Measurements from ENCODE around the gene TBX4. TPM values are rescaled to one million over a fixed set of nuclear protein-coding genes. Genes with fewer than 3 reads are reported as not detected.
A peak's percentile ranks its signal among the peaks of the same experiment; 100 is the strongest.
"Not testable (repeated sequence)": the region's sequence is repeated elsewhere in the genome, so short reads cannot be mapped to it uniquely, and the experiment has no call there.

TBX4 gene
- total RNA-seq, 1 experiment from 2014 or later, result not detected

- no peak overlapping the region for H3K27ac Mint-ChIP-seq (ENCODE audit: unreplicated experiment)
- TF ChIP-seq, protein P1, sequence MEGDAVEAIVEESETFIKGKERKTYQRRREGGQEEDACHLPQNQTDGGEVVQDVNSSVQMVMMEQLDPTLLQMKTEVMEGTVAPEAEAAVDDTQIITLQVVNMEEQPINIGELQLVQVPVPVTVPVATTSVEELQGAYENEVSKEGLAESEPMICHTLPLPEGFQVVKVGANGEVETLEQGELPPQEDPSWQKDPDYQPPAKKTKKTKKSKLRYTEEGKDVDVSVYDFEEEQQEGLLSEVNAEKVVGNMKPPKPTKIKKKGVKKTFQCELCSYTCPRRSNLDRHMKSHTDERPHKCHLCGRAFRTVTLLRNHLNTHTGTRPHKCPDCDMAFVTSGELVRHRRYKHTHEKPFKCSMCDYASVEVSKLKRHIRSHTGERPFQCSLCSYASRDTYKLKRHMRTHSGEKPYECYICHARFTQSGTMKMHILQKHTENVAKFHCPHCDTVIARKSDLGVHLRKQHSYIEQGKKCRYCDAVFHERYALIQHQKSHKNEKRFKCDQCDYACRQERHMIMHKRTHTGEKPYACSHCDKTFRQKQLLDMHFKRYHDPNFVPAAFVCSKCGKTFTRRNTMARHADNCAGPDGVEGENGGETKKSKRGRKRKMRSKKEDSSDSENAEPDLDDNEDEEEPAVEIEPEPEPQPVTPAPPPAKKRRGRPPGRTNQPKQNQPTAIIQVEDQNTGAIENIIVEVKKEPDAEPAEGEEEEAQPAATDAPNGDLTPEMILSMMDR (IDR thresholded peaks at IDR 0.05; ENCODE audit: unreplicated experiment), result no peak
- BruUV-seq (replicated peaks), result no TSS peak
- peaks cover 4% of the 10 kb centered on the region for H3K36me3 Mint-ChIP-seq (ENCODE audit: insufficient read depth, unreplicated experiment)
- H3K27me3 Mint-ChIP-seq (ENCODE audit: unreplicated experiment), result no peaks in the 10 kb centered on the region
- no peak for DNase-seq
- CTCF ChIA-PET, result no interaction called here
- no peak overlapping the region for H3K4me3 Mint-ChIP-seq (ENCODE audit: low read depth, unreplicated experiment)
- intact Hi-C loops (cut with micrococcal nuclease; ENCODE audit: unreplicated experiment), result no loop called here
- H3K9me3 Mint-ChIP-seq (ENCODE audit: low read depth, unreplicated experiment), result no peaks in the 10 kb centered on the region
- peaks cover 12% of the 10 kb centered on the region for H3K4me1 Mint-ChIP-seq (ENCODE audit: low read depth, unreplicated experiment)
These were observed 40.7 kb downstream of the TBX4 start for GRCh38 chr17:61492759-61493526.

DNA sequence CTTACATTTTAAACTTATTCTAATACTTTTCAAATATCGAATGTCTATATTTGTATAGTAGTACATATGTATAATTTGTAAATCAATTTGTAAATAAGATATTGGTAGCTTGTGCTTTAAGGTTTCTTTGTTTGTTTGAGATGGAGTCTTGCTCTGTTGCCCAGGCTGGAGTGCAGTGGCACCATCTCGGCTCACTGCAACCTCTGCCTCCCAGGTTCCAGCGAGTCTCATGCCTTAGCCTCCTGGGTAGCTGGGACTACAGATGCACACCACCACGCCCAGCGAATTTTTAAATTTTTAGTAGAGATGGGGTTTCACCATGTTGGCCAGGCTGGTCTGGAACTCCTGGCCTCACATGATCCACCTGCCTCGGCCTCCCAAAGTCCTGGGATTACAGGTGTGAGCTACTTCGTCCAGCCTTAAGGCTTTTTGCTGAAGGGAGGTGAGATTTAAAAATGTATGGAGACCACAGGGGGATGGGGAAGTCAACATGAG lies 41.7 kb downstream of the TBX4 start:
- H3K27ac Mint-ChIP-seq (ENCODE audit: unreplicated experiment); CTCF ChIA-PET; H3K4me3 Mint-ChIP-seq (ENCODE audit: low read depth, unreplicated experiment); H3K36me3 Mint-ChIP-seq (ENCODE audit: insufficient read depth, unreplicated experiment); BruUV-seq (replicated peaks); DNase-seq; intact Hi-C loops (cut with micrococcal nuclease; ENCODE audit: unreplicated experiment); H3K27me3 Mint-ChIP-seq (ENCODE audit: unreplicated experiment); H3K9me3 Mint-ChIP-seq (ENCODE audit: low read depth, unreplicated experiment): not testable (repeated sequence)
- peaks cover 12% of the 10 kb centered on the region for H3K4me1 Mint-ChIP-seq (ENCODE audit: low read depth, unreplicated experiment)

DNA sequence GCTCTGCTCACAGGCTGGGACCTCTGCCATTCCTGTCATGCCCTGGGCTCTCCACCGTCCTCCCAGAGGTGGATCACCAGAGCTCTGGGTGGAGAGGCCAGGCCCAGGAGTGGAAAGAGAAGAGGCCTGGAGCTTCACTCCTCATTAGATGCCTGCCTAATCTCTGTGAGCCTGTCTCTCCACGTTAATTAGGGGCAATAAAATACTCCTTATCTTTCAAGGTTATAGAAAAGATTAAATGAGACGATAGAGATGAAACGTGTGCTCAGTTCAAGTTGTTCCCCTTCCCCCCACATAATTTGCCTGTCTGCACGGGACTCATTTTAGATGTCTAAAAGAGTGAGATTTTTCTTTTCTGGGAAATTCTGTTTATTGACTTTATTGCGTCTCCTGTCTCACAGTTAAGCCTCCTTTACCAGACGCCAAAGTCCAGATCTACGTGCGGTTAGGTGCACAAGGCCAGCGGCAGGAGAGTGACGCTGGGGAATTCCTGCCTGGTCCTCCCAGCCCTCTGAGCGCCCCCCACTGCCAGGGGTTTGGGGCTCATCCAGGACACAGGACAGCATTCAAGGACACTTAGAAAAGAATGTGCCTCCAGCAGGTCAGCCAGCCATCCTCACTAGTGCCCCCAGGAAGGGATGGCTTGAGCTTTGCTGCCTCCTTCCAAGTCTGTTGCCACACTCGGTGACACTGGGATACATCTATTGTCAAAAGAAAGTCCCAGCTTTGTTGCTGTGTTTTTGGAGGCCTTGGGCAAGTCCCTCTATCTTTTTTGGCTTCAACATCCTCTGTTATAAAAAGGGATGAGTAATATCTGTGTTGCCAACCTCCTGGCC lies 42.3 kb downstream of the TBX4 start:
- BruUV-seq (replicated peaks), result no TSS peak
- CTCF ChIA-PET, result no interaction called here
- TF ChIP-seq, protein P1 (IDR thresholded peaks at IDR 0.05; ENCODE audit: unreplicated experiment), result no peak
- Mint-ChIP-seq H3K9me3 (ENCODE audit: low read depth, unreplicated experiment) (no peaks in the 10 kb centered on the region), H3K36me3 (ENCODE audit: insufficient read depth, unreplicated experiment) (peaks cover 4% of the 10 kb centered on the region), H3K4me1 (ENCODE audit: low read depth, unreplicated experiment) (peaks cover 12% of the 10 kb centered on the region), H3K27me3 (ENCODE audit: unreplicated experiment) (no peaks in the 10 kb centered on the region), H3K27ac (ENCODE audit: unreplicated experiment) (no peak overlapping the region), H3K4me3 (ENCODE audit: low read depth, unreplicated experiment) (no peak overlapping the region)
- DNase-seq, result no peak
- intact Hi-C loops (cut with micrococcal nuclease; ENCODE audit: unreplicated experiment), result no loop called here

- intact Hi-C loops (cut with micrococcal nuclease; ENCODE audit: unreplicated experiment), result no loop called here
- Mint-ChIP-seq H3K9me3 (ENCODE audit: low read depth, unreplicated experiment) (no peaks in the 10 kb centered on the region), H3K36me3 (ENCODE audit: insufficient read depth, unreplicated experiment) (peaks cover 4% of the 10 kb centered on the region), H3K27ac (ENCODE audit: unreplicated experiment) (peak overlapping the region; percentile 47), H3K27me3 (ENCODE audit: unreplicated experiment) (no peaks in the 10 kb centered on the region), H3K4me1 (ENCODE audit: low read depth, unreplicated experiment) (peaks cover 12% of the 10 kb centered on the region), H3K4me3 (ENCODE audit: low read depth, unreplicated experiment) (peak overlapping the region; percentile 67)
- peak; percentile 45 for DNase-seq
- CTCF ChIA-PET, result interaction anchor here (0.6 to 0.9 kb wide), 2 partner anchors 73 to 773 kb away, joined by 5 read pairs; no protein-coding TSS in a partner anchor
- BruUV-seq (replicated peaks), result TSS peak; percentile 95
- TF ChIP-seq, protein P1 (IDR thresholded peaks at IDR 0.05; ENCODE audit: unreplicated experiment), result no peak
These were observed 43.1 kb downstream of the TBX4 start for GRCh38 chr17:61495161-61495857.
